HEK293 (cell line): ENCODE results near the gene POLR1D.

Source experiments
- CTCF ChIA-PET: fragments of 350-600 bp; formaldehyde crosslinking; extraction: SDS; loops from one replicate; lab custom pipeline; 2021; ENCODE audit warnings: antibody characterized with exemption; lab: Yijun Ruan, JAX
- POLR2A ChIA-PET: fragments of 300-600 bp; formaldehyde crosslinking; extraction: SDS; loops from one replicate; lab custom pipeline; 2020; ENCODE audit warnings: antibody characterized with exemption, inconsistent platforms; lab: Yijun Ruan, JAX
- H3K27ac ChIP-seq: fragments of 200-500 bp; sonication (Bioruptor generic); 2 replicates; pipeline ENCODE4 v1.5.1; 2014; ENCODE audit warnings: low read depth, low read length, control low read depth, inconsistent platforms; ENCODE audit errors: extremely low read depth
- H3K36me3 ChIP-seq, 2 experiments: fragments of 200-500 bp in 1 of 2; sonication (Bioruptor generic) in 1 of 2; 1 replicate in 1 of 2; 2 replicates in 1 of 2; pipeline ENCODE4 v1.5.1; 2014 to 2017; ENCODE audit warnings: inconsistent platforms in 2 of 2, low read length in 2 of 2; ENCODE audit not compliant: control insufficient read depth in 2 of 2, insufficient read depth in 1 of 2
- H3K4me1 ChIP-seq: fragments of 200-500 bp; sonication (Bioruptor generic); 2 replicates; pipeline ENCODE4 v1.5.1; 2014; ENCODE audit warnings: mild to moderate bottlenecking, low read length, inconsistent platforms; ENCODE audit not compliant: control insufficient read depth, insufficient read depth
- H3K4me3 ChIP-seq: 2 replicates; pipeline ENCODE4 v1.5.1; 2011; ENCODE audit warnings: low read depth, mild to moderate bottlenecking, control low read depth, low read length, moderate library complexity
- H3K9me3 ChIP-seq: fragments of 200-500 bp; sonication (Bioruptor generic); 2 replicates; pipeline ENCODE4 v1.5.1; 2014; ENCODE audit warnings: low read depth, low read length, inconsistent platforms; ENCODE audit not compliant: control insufficient read depth, insufficient read depth
- AEBP2 ChIP-seq: fragments of 450-650 bp; formaldehyde crosslinking; IDR thresholded peaks from 2 replicates; pipeline ENCODE4 v1.5.1; 2016; ENCODE audit warnings: missing biosample characterization, missing genetic modification characterization, borderline replicate concordance
- BCL11A ChIP-seq: fragments of 450-650 bp; formaldehyde crosslinking; IDR thresholded peaks from 2 replicates; pipeline ENCODE4 v1.5.1; 2016; ENCODE audit warnings: low read depth, missing biosample characterization, missing genetic modification characterization
- FEZF1 ChIP-seq: fragments of 450-650 bp; formaldehyde crosslinking; IDR thresholded peaks from 2 replicates; pipeline ENCODE4 v1.5.1; 2016; ENCODE audit warnings: missing biosample characterization, missing genetic modification characterization
- OSR2 ChIP-seq: fragments of 450-650 bp; formaldehyde crosslinking; IDR thresholded peaks from 2 replicates; pipeline ENCODE4 v1.5.1; 2016; ENCODE audit warnings: missing biosample characterization, missing genetic modification characterization
- PRDM10 ChIP-seq: fragments of 450-650 bp; formaldehyde crosslinking; IDR thresholded peaks from 2 replicates; pipeline ENCODE4 v1.5.1; 2016; ENCODE audit warnings: missing biosample characterization, missing genetic modification characterization
- PRDM2 ChIP-seq: fragments of 450-650 bp; formaldehyde crosslinking; IDR thresholded peaks from 2 replicates; pipeline ENCODE4 v1.5.1; 2016; ENCODE audit warnings: missing biosample characterization, missing genetic modification characterization, borderline replicate concordance
- SP7 ChIP-seq: fragments of 450-650 bp; formaldehyde crosslinking; IDR thresholded peaks from 2 replicates; pipeline ENCODE4 v1.5.1; 2016; ENCODE audit warnings: missing biosample characterization, missing genetic modification characterization
- TCF7L2 ChIP-seq: IDR thresholded peaks from 2 replicates; pipeline ENCODE4 v1.6.1; 2011; ENCODE audit warnings: low read depth, mild to moderate bottlenecking, inconsistent platforms, low read length, moderate library complexity, borderline replicate concordance
- ZBTB44 ChIP-seq: fragments of 450-650 bp; IDR thresholded peaks from 2 replicates; pipeline ENCODE4 v1.5.1; 2018; ENCODE audit warnings: missing biosample characterization, mild to moderate bottlenecking, missing genetic modification characterization
- ZNF529 ChIP-seq: fragments of 450-650 bp; formaldehyde crosslinking; IDR thresholded peaks from 2 replicates; pipeline ENCODE4 v1.5.1; 2017; ENCODE audit warnings: missing genetic modification characterization, missing biosample characterization; ENCODE audit not compliant: insufficient replicate concordance
- TF ChIP-seq, protein P1 (sequence below): fragments of 450-650 bp; formaldehyde crosslinking; IDR thresholded peaks from 2 replicates; pipeline ENCODE4 v1.5.1; 2017; ENCODE audit warnings: missing biosample characterization, missing genetic modification characterization

The POLR1D gene

GRCh38 chr13:27605099-27605498 lies 16.6 kb upstream of the POLR1D start (continued):
- TF ChIP-seq PRDM2 (tag by site-specific recombination): no peak
- TF ChIP-seq ZBTB44: no peak
- TF ChIP-seq, all 188 proteins: peak for 0

DNA sequence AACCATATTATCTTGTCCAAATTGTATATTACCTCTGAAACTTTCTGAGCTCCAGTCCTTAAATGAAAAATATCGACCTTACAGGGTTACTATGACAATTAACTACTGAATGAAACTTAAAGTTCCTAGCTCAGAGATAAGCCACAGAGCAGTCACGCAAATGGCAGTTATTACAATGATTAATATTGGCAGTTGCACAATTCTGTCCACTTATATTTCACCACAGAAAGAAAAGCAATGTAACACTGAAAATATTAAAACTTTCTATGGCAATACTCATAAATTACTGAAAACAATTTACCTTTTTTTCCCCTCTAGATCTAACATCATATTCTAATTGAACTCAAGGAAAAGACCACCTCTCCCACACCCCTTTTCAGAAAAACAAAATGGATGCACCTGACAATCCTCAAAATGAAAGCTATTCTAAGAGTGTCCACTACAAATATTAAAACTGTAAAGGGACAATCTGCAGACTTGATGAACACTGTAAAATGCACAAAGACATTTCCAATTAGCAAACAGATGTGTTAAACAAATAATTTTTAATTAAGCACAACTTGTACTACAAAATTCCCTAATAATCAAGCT lies 16.0 kb upstream of the POLR1D start:
- no peaks in the 10 kb centered on the region for H3K9me3 ChIP-seq
- peaks cover 8% of the 10 kb centered on the region for H3K4me1 ChIP-seq
- H3K4me3 ChIP-seq: no peak overlapping the region
- no peak overlapping the region for H3K27ac ChIP-seq
- TF ChIP-seq PRDM10 (tag by site-specific recombination) (peak; percentile 89), OSR2 (tag by site-specific recombination) (0 out of 2 replicates have a peak, but pooled peaks have one; percentile 15), FEZF1 (tag by site-specific recombination) (peak; percentile 29), AEBP2 (tag by site-specific recombination) (no peak), BCL11A (tag by site-specific recombination) (no peak), SP7 (tag by site-specific recombination) (no peak), TCF7L2 (0 out of 2 replicates have a peak, but pooled peaks have one; percentile 35), ZNF529 (tag by site-specific recombination) (no peak)
- TF ChIP-seq, protein P1, sequence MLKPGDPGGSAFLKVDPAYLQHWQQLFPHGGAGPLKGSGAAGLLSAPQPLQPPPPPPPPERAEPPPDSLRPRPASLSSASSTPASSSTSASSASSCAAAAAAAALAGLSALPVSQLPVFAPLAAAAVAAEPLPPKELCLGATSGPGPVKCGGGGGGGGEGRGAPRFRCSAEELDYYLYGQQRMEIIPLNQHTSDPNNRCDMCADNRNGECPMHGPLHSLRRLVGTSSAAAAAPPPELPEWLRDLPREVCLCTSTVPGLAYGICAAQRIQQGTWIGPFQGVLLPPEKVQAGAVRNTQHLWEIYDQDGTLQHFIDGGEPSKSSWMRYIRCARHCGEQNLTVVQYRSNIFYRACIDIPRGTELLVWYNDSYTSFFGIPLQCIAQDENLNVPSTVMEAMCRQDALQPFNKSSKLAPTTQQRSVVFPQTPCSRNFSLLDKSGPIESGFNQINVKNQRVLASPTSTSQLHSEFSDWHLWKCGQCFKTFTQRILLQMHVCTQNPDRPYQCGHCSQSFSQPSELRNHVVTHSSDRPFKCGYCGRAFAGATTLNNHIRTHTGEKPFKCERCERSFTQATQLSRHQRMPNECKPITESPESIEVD (tag by site-specific recombination): peak; percentile 78
- ChIA-PET POLR2A (interaction anchor here (1.2 to 2.7 kb wide), 2 partner anchors 12 to 15 kb away, joined by 3 to 7 read pairs; partner anchors contain the start of gene LNX2), CTCF (interaction anchor here (0.6 kb wide), 1 partner anchor 22 kb away, joined by 3 read pairs; no protein-coding TSS in a partner anchor)
- H3K36me3 ChIP-seq: no peaks in the 10 kb centered on the region
